ENCODE measurements around the gene LAMA3.

The LAMA3 gene

GRCh38 chr18:23752796-23753195, 63.5 kb downstream of the LAMA3 start:
- Mint-ChIP-seq H3K36me3 (no peaks in the 10 kb centered on the region), H3K27ac (no peak overlapping the region), H3K4me3 (no peak overlapping the region), H3K9me3 (no peaks in the 10 kb centered on the region), H3K4me1 (no peaks in the 10 kb centered on the region)
- no peak for DNase-seq (ENCODE audit: low spot score in 2 of 2)
- no peak for ATAC-seq

- H3K36me3 Mint-ChIP-seq: no peaks in the 10 kb centered on the region
- ATAC-seq (no peak), DNase-seq (ENCODE audit: low spot score in 2 of 2) (no peak)
- no peak overlapping the region for H3K4me3 Mint-ChIP-seq
- no peak overlapping the region for H3K27ac Mint-ChIP-seq
- H3K9me3 Mint-ChIP-seq: no peaks in the 10 kb centered on the region
- H3K4me1 Mint-ChIP-seq: no peaks in the 10 kb centered on the region
These were observed 67.6 kb downstream of the LAMA3 start for GRCh38 chr18:23756590-23757436.

GRCh38 chr18:23757437-23757733, 68.1 kb downstream of the LAMA3 start:
- no peaks in the 10 kb centered on the region for H3K4me1 Mint-ChIP-seq
- H3K27ac Mint-ChIP-seq: no peak overlapping the region
- ATAC-seq (no peak), DNase-seq (ENCODE audit: low spot score in 2 of 2) (no peak)
- no peak overlapping the region for H3K4me3 Mint-ChIP-seq
- H3K9me3 Mint-ChIP-seq: no peaks in the 10 kb centered on the region
- no peaks in the 10 kb centered on the region for H3K36me3 Mint-ChIP-seq

GRCh38 chr18:23758281-23758680, 69.0 kb downstream of the LAMA3 start:
- H3K36me3 Mint-ChIP-seq: no peaks in the 10 kb centered on the region
- H3K27ac Mint-ChIP-seq: no peak overlapping the region
- no peaks in the 10 kb centered on the region for H3K4me1 Mint-ChIP-seq
- H3K4me3 Mint-ChIP-seq: no peak overlapping the region
- no peak for DNase-seq (ENCODE audit: low spot score in 2 of 2)
- ATAC-seq: no peak
- H3K9me3 Mint-ChIP-seq: no peaks in the 10 kb centered on the region

GRCh38 chr18:23761941-23762340, 72.7 kb downstream of the LAMA3 start:
- H3K4me1 Mint-ChIP-seq: no peaks in the 10 kb centered on the region
- no peak for DNase-seq (ENCODE audit: low spot score in 2 of 2)
- no peak overlapping the region for H3K4me3 Mint-ChIP-seq
- H3K36me3 Mint-ChIP-seq: no peaks in the 10 kb centered on the region
- no peaks in the 10 kb centered on the region for H3K9me3 Mint-ChIP-seq
- H3K27ac Mint-ChIP-seq: no peak overlapping the region
- no peak for ATAC-seq

- Mint-ChIP-seq H3K9me3 (no peaks in the 10 kb centered on the region), H3K36me3 (no peaks in the 10 kb centered on the region), H3K4me3 (no peak overlapping the region), H3K4me1 (no peaks in the 10 kb centered on the region), H3K27ac (no peak overlapping the region)
- DNase-seq (ENCODE audit: low spot score in 2 of 2): no peak
- ATAC-seq: no peak
These were observed 74.1 kb downstream of the LAMA3 start for GRCh38 chr18:23763343-23763742.

GRCh38 chr18:23765931-23766330, 76.7 kb downstream of the LAMA3 start:
- no peaks in the 10 kb centered on the region for H3K36me3 Mint-ChIP-seq
- no peak for DNase-seq (ENCODE audit: low spot score in 2 of 2)

GRCh38 chr18:23772327-23773024, 83.2 kb downstream of the LAMA3 start:
- Mint-ChIP-seq H3K4me3 (no peak overlapping the region), H3K9me3 (no peaks in the 10 kb centered on the region), H3K27ac (no peak overlapping the region), H3K4me1 (no peaks in the 10 kb centered on the region), H3K36me3 (no peaks in the 10 kb centered on the region)
- no peak for ATAC-seq
- DNase-seq (ENCODE audit: low spot score in 2 of 2): no peak

More at GRCh38 chr18:23765931-23766330, 76.7 kb downstream of the LAMA3 start:
- ATAC-seq: no peak
- Mint-ChIP-seq H3K27ac (no peak overlapping the region), H3K9me3 (no peaks in the 10 kb centered on the region), H3K4me1 (no peaks in the 10 kb centered on the region), H3K4me3 (no peak overlapping the region)

GRCh38 chr18:23776306-23776705, 87.1 kb downstream of the LAMA3 start:
- no peaks in the 10 kb centered on the region for H3K4me1 Mint-ChIP-seq
- no peak for ATAC-seq
- H3K4me3 Mint-ChIP-seq: no peak overlapping the region
- H3K27ac Mint-ChIP-seq: no peak overlapping the region
- H3K36me3 Mint-ChIP-seq: no peaks in the 10 kb centered on the region
- DNase-seq (ENCODE audit: low spot score in 2 of 2): no peak
- no peaks in the 10 kb centered on the region for H3K9me3 Mint-ChIP-seq

- Mint-ChIP-seq H3K4me1 (no peaks in the 10 kb centered on the region), H3K27ac (no peak overlapping the region)
- no peak for ATAC-seq
These were observed 89.6 kb downstream of the LAMA3 start for GRCh38 chr18:23778828-23779227.

GRCh38 chr18:23779696-23780303, 90.5 kb downstream of the LAMA3 start:
- Mint-ChIP-seq H3K4me1 (no peaks in the 10 kb centered on the region), H3K27ac (no peak overlapping the region), H3K4me3 (no peak overlapping the region), H3K9me3 (no peaks in the 10 kb centered on the region), H3K36me3 (no peaks in the 10 kb centered on the region)
- peak; percentile 37 for ATAC-seq
- DNase-seq (ENCODE audit: low spot score in 2 of 2): no peak

More at GRCh38 chr18:23778828-23779227, 89.6 kb downstream of the LAMA3 start:
- H3K36me3 Mint-ChIP-seq: no peaks in the 10 kb centered on the region
- no peaks in the 10 kb centered on the region for H3K9me3 Mint-ChIP-seq
- no peak overlapping the region for H3K4me3 Mint-ChIP-seq
- no peak for DNase-seq (ENCODE audit: low spot score in 2 of 2)

GRCh38 chr18:23784832-23785245, 95.6 kb downstream of the LAMA3 start:
- Mint-ChIP-seq H3K4me1 (no peaks in the 10 kb centered on the region), H3K4me3 (no peak overlapping the region), H3K36me3 (no peaks in the 10 kb centered on the region), H3K27ac (no peak overlapping the region), H3K9me3 (peaks cover 9% of the 10 kb centered on the region)
- ATAC-seq (no peak), DNase-seq (ENCODE audit: low spot score in 2 of 2) (no peak)

GRCh38 chr18:23793051-23793450, 103.8 kb downstream of the LAMA3 start:
- DNase-seq (ENCODE audit: low spot score in 2 of 2) (no peak), ATAC-seq (no peak)
- no peak overlapping the region for H3K4me3 Mint-ChIP-seq
- H3K4me1 Mint-ChIP-seq: no peaks in the 10 kb centered on the region
- H3K36me3 Mint-ChIP-seq: no peaks in the 10 kb centered on the region
- no peaks in the 10 kb centered on the region for H3K9me3 Mint-ChIP-seq
- no peak overlapping the region for H3K27ac Mint-ChIP-seq

GRCh38 chr18:23793985-23794867, 105.0 kb downstream of the LAMA3 start:
- Mint-ChIP-seq H3K4me3 (no peak overlapping the region), H3K36me3 (no peaks in the 10 kb centered on the region), H3K27ac (no peak overlapping the region), H3K9me3 (no peaks in the 10 kb centered on the region), H3K4me1 (no peaks in the 10 kb centered on the region)
- DNase-seq (ENCODE audit: low spot score in 2 of 2): no peak
- no peak for ATAC-seq

- DNase-seq (ENCODE audit: low spot score in 2 of 2) (peak in 1 of 2 donors; percentile 25), ATAC-seq (no peak)
- H3K4me3 Mint-ChIP-seq: no peak overlapping the region
- no peaks in the 10 kb centered on the region for H3K4me1 Mint-ChIP-seq
- no peaks in the 10 kb centered on the region for H3K36me3 Mint-ChIP-seq
- H3K9me3 Mint-ChIP-seq: no peaks in the 10 kb centered on the region
- no peak overlapping the region for H3K27ac Mint-ChIP-seq
These were observed 109.0 kb downstream of the LAMA3 start for GRCh38 chr18:23798249-23798648.
